Gastroesophageal sphincter (tissue), 4 donors: ENCODE results near the gene FBLIM1. TPM values are rescaled to one million over a fixed set of nuclear protein-coding genes. Genes with fewer than 3 reads are reported as not detected.

Experiments used
- ATAC-seq: fragments of 150-250 bp; one replicate; pipeline ENCODE4 v1.9.1; 2016; ENCODE audit warnings: mild to moderate bottlenecking, moderate library complexity
- H3K27ac ChIP-seq, 4 donors: fragments of 200-600 bp; sonication (generic) in 3 of 4; 1 replicate in 3 of 4; 2 replicates in 1 of 4; pipeline ENCODE4 v1.5.1; 2016 to 2019
- H3K27me3 ChIP-seq: fragments of 200-600 bp; sonication (generic); one replicate; pipeline ENCODE4 v1.5.1; 2019
- H3K36me3 ChIP-seq, 2 donors: fragments of 200-600 bp; sonication (generic); one replicate each; pipeline ENCODE4 v1.5.1; 2019; ENCODE audit warnings: control low read depth in 1 of 2
- H3K4me1 ChIP-seq, 3 donors: fragments of 200-600 bp; sonication (generic); 1 replicate in 2 of 3; 2 replicates in 1 of 3; pipeline ENCODE4 v1.5.1; 2016 to 2019; ENCODE audit warnings: control low read depth in 2 of 3
- H3K4me3 ChIP-seq, 2 donors: fragments of 200-600 bp; sonication (generic); one replicate each; pipeline ENCODE4 v1.5.1; 2019; ENCODE audit warnings: mild to moderate bottlenecking in 1 of 2, moderate library complexity in 1 of 2
- H3K9me3 ChIP-seq, 3 donors: fragments of 200-600 bp; sonication (generic); one replicate each; pipeline ENCODE4 v1.5.1; 2017 to 2019; ENCODE audit warnings: control low read depth in 2 of 3
- CTCF ChIP-seq, 4 experiments: fragments of 200-600 bp in 2 of 4; fragments of 450-650 bp in 2 of 4; sonication (generic) in 1 of 4; IDR thresholded peaks; one replicate each; pipeline ENCODE4 v1.5.1; 2017 to 2019; ENCODE audit warnings: antibody characterized with exemption in 4 of 4, mild to moderate bottlenecking in 2 of 4, moderate library complexity in 2 of 4
- EP300 ChIP-seq: sonication (generic); formaldehyde crosslinking; IDR thresholded peaks from one replicate; pipeline ENCODE4 v1.6.1; 2017; ENCODE audit warnings: antibody characterized with exemption, mild to moderate bottlenecking
- POLR2A ChIP-seq, 2 donors: fragments of 450-650 bp; IDR thresholded peaks; one replicate each; pipeline ENCODE4 v1.6.1; 2017; ENCODE audit warnings: antibody characterized with exemption in 2 of 2, mild to moderate bottlenecking in 2 of 2, moderate library complexity in 1 of 2
- POLR2AphosphoS5 ChIP-seq: sonication (generic); formaldehyde crosslinking; IDR thresholded peaks from one replicate; pipeline ENCODE4 v1.6.1; 2017; ENCODE audit warnings: antibody characterized with exemption
- WGBS, 2 donors: methylation state at CpG; one replicate each; pipeline ENCODE4 v1.1.5; 2018; ENCODE audit warnings: low coverage in 1 of 2; 5-methylcytosine and 5-hydroxymethylcytosine counted together
- total RNA-seq, 4 donors: library from RNA; depleted of rRNA; stranded (reverse); fragments of >200 nt; gene quantifications; one replicate each; pipeline ENCODE4 v1.1.0, GENCODE V29; 2016

The FBLIM1 gene
- total RNA-seq, 4 donors from 2014 or later, result 40.4 to 106 (median 47.0) TPM

GRCh38 chr1:15717418-15718125 lies 41.0 kb upstream of the FBLIM1 start:
- Histone ChIP-seq H3K27me3 (no peaks in the 10 kb centered on the region), H3K9me3 (no peaks in the 10 kb centered on the region), H3K4me3 (no peak overlapping the region), H3K27ac (peak overlapping the region in 3 of 4 donors; percentile 28 to 41 (median 32)), H3K36me3 (peaks cover 0 to 68% of the 10 kb centered on the region in 2 donors), H3K4me1 (peaks cover 0 to 56% (median 11%) of the 10 kb centered on the region in 3 donors)
- 57 to 69% methylated on average over 8 of the region's 11 CpGs for WGBS, 2 donors
- peak; percentile 43 for ATAC-seq
- no peak for TF ChIP-seq CTCF (IDR thresholded peaks at IDR 0.05)
- no peak for TF ChIP-seq EP300
- no peak for TF ChIP-seq POLR2AphosphoS5

- Histone ChIP-seq H3K27ac (peak overlapping the region in 3 of 4 donors; percentile 28 to 41 (median 32)), H3K9me3 (no peaks in the 10 kb centered on the region), H3K4me1 (peaks cover 0 to 51% (median 11%) of the 10 kb centered on the region in 3 donors), H3K27me3 (no peaks in the 10 kb centered on the region), H3K4me3 (no peak overlapping the region), H3K36me3 (peaks cover 0 to 74% of the 10 kb centered on the region in 2 donors)
- no peak for ATAC-seq
- 81% methylated on average over 4 of the region's 8 CpGs; no CpG with 5 or more reads in 1 of the 2 donors for WGBS, 2 donors
- TF ChIP-seq POLR2AphosphoS5 (no peak), EP300 (no peak), CTCF (IDR thresholded peaks at IDR 0.05) (no peak), POLR2A (IDR thresholded peaks at IDR 0.05) (no peak)
These were observed 40.4 kb upstream of the FBLIM1 start for GRCh38 chr1:15718199-15718601.

GRCh38 chr1:15719381-15720120 lies 39.0 kb upstream of the FBLIM1 start:
- 85 to 94% methylated on average over 3 to 6 of the region's 12 CpGs for WGBS, 2 donors
- peaks cover 0 to 85% of the 10 kb centered on the region in 2 donors for H3K36me3 ChIP-seq
- no peaks in the 10 kb centered on the region for H3K9me3 ChIP-seq
- TF ChIP-seq CTCF (IDR thresholded peaks at IDR 0.05) (no peak), POLR2AphosphoS5 (no peak), POLR2A (IDR thresholded peaks at IDR 0.05) (no peak), EP300 (no peak)
- H3K4me3 ChIP-seq, result no peak overlapping the region
- ATAC-seq, result no peak
- H3K4me1 ChIP-seq, result peaks cover 0 to 37% (median 7%) of the 10 kb centered on the region in 3 donors
- H3K27ac ChIP-seq, result no peak overlapping the region
- H3K27me3 ChIP-seq, result no peaks in the 10 kb centered on the region

GRCh38 chr1:15720861-15721260 lies 37.7 kb upstream of the FBLIM1 start:
- WGBS, 2 donors, result 97% methylated on average over 3 of the region's 3 CpGs; no CpG with 5 or more reads in 1 of the 2 donors
- H3K27me3 ChIP-seq, result no peaks in the 10 kb centered on the region
- TF ChIP-seq EP300, result no peak
- TF ChIP-seq POLR2AphosphoS5, result no peak
- no peak for TF ChIP-seq POLR2A (IDR thresholded peaks at IDR 0.05)
- no peak for TF ChIP-seq CTCF (IDR thresholded peaks at IDR 0.05)
- H3K36me3 ChIP-seq, result peaks cover 0 to 98% of the 10 kb centered on the region in 2 donors
- no peak overlapping the region for H3K4me3 ChIP-seq
- peaks cover 0 to 24% (median 0%) of the 10 kb centered on the region in 3 donors for H3K4me1 ChIP-seq
- no peak overlapping the region for H3K27ac ChIP-seq
- H3K9me3 ChIP-seq, result no peaks in the 10 kb centered on the region
- ATAC-seq, result no peak
